NCI-H1930 (cell line): ENCODE results near the gene DVL1.
A peak's percentile ranks its signal among the peaks of the same experiment; 100 is the strongest.
"Not testable (repeated sequence)": the region's sequence is repeated elsewhere in the genome, so short reads cannot be mapped to it uniquely, and the experiment has no call there.

Source experiments
- DNase-seq, 2 experiments: peaks; one replicate each; lab custom pipeline; 2025; lab: John Stamatoyannopoulos, UW

Gene DVL1

GRCh38 chr1:1326075-1326605, 23.1 kb downstream of the DVL1 start:
- no peak for DNase-seq

- DNase-seq = no peak
These were observed 23.7 kb downstream of the DVL1 start for GRCh38 chr1:1325288-1326074.

GRCh38 chr1:1324524-1325287, 24.5 kb downstream of the DVL1 start, which contains the start of the genes CPTP and INTS11:
TSS of gene CPTP (plus strand) at chr1:1324802. CDS start at chr1:1326911, 2,109 bp downstream.
TSS of gene INTS11 (minus strand) at chr1:1324660. CDS start at chr1:1324608, 52 bp downstream.
- peak; percentile 82 to 93 for DNase-seq

DNA sequence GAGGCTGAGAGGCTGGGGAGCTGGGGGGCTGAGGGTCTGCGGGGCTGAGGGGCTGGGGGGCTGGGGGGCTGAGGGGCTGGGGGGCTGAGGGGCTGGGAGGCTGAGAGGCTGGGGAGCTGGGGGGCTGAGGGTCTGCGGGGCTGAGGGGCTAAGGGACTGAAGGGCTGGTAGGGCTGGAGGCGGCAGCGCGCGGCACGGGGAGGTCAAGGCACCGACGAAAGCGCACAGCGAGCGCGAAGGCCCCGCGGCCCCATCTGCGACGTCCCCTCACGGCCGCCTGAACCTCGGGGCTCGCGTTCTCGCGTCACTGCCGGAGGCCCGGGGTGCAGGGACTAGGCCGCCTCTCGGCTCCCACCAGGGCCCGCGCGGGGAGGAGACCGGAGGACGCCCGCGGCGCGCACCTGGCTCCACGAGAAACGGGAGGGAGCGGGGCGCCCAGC, 25.1 kb downstream of the DVL1 start:
- DNase-seq = no peak

- no peak for DNase-seq
These were observed 26.3 kb downstream of the DVL1 start for GRCh38 chr1:1322952-1323351.

DNA sequence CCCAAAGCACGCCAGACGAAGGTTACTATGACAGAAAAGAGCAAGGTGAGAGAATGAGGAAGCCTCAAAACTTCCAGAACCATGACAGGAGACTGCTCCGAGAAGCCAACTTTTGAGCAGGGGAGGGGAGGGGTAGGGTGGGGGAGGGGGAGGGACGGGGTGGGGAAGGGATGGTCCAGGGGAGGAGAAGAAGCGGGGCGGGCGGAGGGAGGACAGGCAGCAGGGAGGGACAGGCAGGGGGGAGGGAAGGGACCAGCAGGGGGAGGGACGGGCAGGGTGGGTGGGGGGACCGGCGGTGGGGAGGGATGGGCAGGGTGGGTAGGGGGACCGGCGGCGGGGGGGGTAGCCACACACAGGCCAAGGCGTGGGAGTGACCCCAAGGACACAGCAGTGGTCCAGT, 26.8 kb downstream of the DVL1 start:
- no peak for DNase-seq

DNA sequence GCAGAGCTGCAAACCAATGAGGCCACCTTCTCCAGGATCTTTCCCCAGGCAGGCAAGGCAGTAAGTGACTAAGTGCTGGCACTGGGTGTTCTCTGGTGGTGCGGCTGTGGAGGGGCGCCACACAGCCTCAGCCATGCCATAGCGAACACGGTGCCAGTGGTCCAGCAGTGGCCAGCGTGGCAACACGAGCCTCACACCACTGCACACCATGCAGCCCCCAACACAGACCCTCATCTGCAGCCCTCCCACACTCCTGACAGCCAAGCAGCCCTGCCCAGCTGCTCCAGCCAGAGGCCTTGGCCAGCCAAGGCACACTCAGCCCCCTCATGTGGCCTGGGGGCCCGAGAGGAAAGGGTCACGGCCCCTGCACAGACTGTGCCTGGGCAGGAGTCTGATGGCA, 27.7 kb downstream of the DVL1 start:
- DNase-seq = no peak

DNA sequence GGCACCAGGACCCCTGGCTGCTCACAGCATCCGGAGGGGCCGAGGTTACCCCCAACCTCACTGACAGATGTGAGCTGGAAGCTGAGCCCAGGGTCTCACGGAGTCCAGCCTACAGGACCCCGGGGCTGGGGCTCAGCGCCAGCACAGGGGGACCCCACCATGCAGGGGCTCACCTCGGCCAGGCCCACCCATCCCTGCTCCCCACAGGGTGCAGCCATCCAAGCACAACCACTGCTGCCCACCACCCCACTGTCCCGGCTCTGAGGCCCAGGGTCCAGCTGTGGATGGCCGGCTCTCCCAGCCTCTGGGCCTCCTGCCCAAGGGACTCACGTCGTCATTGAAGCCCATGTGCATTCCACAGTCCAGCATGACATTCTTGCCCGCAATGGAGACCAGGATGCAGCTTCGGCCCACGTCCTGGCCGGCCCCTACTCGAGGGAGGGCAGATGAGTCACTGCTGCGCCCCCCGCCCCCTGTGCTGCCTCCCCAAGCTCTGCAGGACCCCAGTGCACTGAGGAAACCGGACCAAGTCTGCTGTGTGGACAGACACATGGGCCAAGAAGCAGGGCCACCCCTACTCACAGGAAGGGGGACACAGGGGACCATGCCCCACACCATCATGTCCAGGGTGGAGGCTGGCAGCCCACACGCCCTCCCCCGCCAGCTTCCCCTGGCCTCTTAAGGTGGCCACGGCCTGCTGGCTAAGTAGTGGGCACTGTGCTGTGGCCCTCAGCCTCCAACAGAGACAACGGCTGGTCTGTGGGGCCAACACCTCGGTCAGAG, 28.4 kb downstream of the DVL1 start:
- no peak for DNase-seq

DNA sequence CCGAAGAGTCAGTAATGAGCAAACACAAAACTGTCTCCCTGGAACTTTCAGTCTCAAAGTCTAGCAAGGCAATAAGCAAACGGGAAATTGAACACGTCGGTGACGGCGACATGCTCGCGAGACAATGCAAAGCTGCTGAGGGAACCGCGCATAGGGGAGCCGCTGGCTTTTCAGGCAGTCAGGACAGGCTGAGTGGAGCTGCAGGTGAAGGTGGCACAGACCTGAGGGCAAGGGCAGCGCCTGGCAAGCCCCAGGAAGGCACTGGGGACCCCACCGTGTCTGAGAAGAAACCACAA, 29.6 kb downstream of the DVL1 start:
- no peak for DNase-seq

GRCh38 chr1:1318777-1319645, 30.2 kb downstream of the DVL1 start:
- DNase-seq = no peak

- no peak for DNase-seq
These were observed 31.0 kb downstream of the DVL1 start for GRCh38 chr1:1318131-1318652.

- no peak for DNase-seq
These were observed 31.8 kb downstream of the DVL1 start for GRCh38 chr1:1317420-1317819.

- DNase-seq = not testable (repeated sequence)
These were observed 33.0 kb downstream of the DVL1 start for GRCh38 chr1:1316199-1316598.

DNA sequence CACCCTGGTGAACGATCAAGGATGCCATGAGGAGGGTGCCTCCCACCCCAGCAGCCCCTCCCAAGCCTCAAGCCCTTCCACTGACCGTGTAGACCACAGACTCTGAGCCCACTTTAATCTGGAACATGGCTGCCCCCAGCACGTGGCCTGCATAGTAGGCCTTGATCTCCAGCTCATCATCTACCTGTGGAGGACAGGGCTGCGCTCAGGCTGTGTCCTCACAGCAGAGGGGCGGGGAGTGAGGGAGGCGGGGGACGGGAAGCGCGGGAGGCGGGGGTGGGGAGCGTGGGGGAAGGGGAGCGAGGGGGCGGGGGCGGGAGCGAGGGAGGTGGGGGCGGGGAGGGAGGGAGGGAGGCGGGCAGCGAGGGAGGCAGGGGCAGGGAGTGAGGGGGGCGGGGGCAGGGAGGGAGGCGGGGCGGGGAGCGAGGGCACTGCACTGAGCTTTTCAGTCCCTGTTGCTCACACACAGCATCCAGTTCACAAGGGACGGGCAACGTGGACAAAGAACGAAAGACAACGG, 33.7 kb downstream of the DVL1 start:
- no peak for DNase-seq

- DNase-seq = no peak
These were observed 34.4 kb downstream of the DVL1 start for GRCh38 chr1:1314678-1315335.

DNA sequence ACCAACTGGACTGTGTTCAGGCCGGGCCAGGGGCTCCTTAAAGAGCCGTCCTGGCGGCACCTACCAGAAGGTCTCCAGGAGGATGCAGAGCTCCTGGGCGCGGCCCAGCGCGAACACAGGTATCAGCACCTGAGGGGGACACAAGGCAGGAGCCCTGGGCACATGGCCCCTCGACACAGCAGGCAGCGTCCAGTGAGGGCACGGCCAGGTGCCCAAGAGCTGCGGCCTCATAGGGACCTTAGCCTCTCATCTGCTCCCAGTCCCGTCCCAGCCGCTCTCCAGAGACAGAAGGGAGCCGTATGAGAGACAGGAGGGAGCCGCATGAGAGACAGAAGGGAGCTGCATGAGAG, 35.0 kb downstream of the DVL1 start:
- no peak for DNase-seq

DNA sequence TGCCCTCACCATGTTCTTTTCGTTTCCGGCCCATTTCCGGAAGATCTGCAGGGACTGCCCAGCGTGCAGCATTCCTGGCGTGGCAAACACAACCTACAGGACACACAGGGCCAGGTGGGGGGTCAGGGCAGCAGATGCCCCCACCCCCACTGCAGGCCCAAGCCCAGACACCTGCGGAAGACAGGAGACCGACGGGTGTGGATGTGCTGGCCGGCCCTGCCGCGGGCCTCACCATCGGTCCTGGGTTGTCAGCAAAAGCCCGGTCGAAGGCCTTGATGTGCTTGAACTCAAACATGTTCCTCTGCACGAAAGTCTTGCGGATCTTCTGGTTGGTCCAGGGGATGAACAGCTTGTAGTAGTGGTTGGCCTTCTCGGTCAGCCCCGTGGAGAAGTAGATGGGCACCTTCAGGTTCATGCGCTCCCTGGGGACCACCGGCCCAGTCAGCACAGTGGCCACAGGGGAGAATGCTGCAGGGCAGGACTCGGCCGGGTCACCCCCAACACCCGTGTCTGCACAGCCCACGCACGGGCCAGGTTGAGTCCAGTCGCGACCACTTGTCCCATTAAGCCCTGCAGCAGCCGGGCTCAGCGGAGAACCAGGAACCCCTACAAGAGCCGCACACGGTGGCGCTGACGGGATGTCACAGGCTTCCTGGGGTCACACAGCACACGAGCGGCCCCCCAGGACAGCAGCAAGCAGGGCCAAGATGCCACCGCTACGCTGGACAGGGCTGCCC, 35.5 kb downstream of the DVL1 start:
- DNase-seq = no peak

- DNase-seq = no peak
These were observed 36.5 kb downstream of the DVL1 start for GRCh38 chr1:1312450-1313314.
